CD1c-positive myeloid dendritic cell (primary cell): ENCODE data around the gene FAM180B.
"Not testable (repeated sequence)": the region's sequence is repeated elsewhere in the genome, so short reads cannot be mapped to it uniquely, and the experiment has no call there.

Experiments
- DNase-seq: peaks from one replicate; pipeline ENCODE4 v3.0.0-alpha.2; 2016; ENCODE audit errors: extremely low spot score

Gene FAM180B

DNA sequence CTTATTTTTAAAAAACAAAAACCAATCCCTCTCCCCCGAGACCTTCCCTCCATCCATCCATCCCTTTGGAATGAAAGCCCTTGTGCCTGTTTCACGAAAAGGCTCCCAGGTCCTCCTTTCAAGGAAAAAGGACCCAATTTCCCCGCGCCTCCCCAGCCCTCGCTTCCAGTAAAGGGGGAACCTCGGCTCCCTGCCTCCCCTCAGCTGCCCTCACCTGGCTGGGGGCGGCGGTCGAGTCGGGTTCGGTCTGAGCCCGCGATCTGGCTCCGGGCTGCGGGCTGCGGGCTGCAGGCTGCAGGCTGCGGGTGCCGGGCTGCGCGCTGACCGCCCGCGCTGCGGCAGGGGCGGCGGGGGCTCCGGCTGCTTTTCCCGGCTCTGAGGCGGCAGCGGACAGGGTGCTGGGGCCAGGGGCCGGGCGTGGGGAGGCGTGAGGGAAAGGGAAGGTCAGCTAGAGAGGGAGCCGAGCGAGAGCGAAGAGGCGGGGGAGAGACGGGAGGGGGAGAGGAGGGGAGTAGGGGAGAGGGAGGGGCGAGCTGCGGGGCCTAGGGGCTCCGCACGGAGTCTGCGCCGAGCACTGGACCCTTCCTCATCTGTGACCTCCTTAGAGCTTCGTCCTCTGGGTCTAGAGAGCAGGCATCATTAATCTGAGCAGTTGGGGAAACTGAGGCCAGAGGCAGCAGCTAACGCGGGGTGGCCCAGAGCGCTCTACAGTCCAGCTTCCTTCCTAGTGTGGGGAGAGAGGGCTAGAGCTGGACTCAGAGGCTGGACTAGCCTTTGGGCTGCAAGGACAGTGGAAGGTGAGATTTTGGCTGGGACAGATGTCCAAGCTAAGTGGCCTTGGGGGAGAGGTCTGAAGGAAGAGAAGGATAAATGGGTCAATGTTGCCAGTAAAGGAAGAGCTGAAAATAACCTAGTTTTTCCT lies 7.7 kb downstream of the FAM180B start, which contains the start of gene C1QTNF4:
TSS of gene C1QTNF4 (minus strand) at position 478 of the 922 bp plus-strand sequence. CDS start 3,601 bp downstream, outside the sequence.
- DNase-seq = no peak

DNA sequence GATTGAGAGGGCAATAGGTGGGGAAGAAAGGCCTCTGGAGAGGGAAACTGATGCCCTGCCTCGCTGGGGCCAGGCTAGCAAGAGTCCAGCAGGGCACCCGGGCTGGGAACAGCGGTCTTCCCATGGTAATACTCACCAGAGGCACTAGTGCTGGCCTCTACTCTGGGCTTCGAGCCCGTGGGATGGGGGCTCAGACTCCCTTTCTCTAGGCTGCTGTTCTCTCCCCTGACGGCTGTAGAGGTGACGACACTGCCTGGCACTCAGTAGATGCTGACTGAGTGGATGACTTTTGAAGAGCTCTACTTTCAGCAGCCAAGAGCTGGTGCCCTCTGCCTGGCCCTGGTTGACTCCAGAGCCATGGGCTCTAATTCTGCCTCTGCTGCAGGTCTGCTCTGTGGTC lies 8.6 kb downstream of the FAM180B start:
- no peak for DNase-seq

GRCh38 chr11:47595967-47596366 lies 9.5 kb downstream of the FAM180B start:
- no peak for DNase-seq

GRCh38 chr11:47599902-47600301 lies 13.4 kb downstream of the FAM180B start:
- DNase-seq = no peak

- DNase-seq = no peak
Measured at GRCh38 chr11:47603295-47603694, 16.8 kb downstream of the FAM180B start.

- DNase-seq = no peak
Measured at GRCh38 chr11:47605921-47606320, 19.4 kb downstream of the FAM180B start.

DNA sequence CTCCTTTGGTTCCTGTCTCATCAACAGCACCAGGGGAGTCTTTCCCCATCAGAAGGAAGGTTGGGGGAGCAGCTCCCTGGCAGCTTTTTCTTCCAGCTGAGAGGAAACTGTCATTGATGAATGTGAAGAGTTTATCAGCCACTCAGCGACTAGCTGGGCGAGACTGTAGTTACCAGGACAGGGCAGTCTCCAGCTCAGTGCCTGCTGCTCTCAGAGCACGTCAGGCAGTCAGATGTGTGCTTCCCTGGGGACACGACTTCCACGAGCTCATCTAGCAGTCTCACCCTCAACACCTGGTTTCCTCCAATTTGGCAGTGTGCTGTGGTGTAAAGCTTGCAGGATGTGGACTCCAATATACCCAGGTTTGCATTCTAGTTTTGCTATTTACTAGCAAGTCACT lies 20.3 kb downstream of the FAM180B start:
- no peak for DNase-seq

- no peak for DNase-seq
Measured at GRCh38 chr11:47607380-47607779, 20.9 kb downstream of the FAM180B start.

DNA sequence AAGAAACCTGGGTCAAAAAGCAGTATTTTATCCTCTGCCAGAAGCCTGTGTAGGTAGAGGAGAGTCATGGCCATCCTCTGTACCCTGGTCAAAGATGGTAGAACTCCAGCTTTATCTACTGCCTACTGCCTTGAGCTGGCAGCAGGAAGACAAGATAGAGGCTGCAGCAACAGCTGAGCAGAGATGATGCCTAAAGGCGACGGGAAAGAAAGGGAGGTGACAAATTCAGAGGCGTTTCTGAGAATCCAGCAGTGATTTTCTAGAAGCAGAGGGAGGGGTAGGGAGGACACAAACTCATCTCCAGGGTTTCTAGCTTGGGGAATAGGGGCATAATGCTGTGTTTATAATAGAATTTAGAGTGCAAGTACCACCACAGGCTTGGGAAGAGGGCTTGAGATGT lies 23.2 kb downstream of the FAM180B start:
- DNase-seq = no peak

DNA sequence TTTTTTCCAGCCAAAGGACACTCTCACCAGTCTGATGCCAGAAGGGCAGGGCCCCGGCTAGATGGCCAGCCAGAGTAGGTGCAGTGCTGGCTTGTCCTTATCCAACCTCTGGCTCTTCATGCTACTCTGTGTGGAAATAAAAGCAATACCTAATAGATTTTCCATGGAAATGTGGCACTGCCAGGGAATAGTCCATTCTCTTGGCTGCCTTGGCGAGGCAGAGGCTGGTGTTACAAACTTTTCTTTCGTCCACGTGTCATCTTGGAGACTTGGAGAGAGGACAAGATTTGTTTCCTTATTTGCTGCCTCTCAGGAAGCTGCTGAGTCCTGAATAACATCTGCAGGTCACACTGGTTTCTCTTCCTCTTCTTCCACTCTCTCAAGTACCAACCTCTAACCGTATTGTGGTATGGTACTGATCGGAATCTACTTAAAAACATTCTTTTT lies 24.9 kb downstream of the FAM180B start:
- DNase-seq = peak; percentile 61

DNA sequence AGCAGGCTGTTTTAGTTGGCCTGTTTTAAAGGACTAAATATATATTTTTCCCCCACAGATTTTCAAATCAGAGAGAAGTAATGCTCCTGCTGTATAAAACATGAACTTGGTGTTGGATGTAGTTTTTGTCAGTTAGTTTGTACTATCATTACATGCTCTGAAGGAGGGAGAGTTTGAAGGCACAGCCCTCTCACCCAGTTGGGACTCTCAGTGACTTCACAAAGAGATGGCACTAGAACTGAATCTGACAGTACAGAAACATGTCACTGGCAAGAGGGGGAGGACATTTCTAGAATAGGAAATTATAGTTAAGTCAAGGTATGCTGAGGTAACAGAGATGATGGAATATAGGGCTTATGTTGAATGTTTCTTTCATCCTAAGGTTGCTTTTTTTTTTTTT lies 28.8 kb downstream of the FAM180B start:
- no peak for DNase-seq

DNA sequence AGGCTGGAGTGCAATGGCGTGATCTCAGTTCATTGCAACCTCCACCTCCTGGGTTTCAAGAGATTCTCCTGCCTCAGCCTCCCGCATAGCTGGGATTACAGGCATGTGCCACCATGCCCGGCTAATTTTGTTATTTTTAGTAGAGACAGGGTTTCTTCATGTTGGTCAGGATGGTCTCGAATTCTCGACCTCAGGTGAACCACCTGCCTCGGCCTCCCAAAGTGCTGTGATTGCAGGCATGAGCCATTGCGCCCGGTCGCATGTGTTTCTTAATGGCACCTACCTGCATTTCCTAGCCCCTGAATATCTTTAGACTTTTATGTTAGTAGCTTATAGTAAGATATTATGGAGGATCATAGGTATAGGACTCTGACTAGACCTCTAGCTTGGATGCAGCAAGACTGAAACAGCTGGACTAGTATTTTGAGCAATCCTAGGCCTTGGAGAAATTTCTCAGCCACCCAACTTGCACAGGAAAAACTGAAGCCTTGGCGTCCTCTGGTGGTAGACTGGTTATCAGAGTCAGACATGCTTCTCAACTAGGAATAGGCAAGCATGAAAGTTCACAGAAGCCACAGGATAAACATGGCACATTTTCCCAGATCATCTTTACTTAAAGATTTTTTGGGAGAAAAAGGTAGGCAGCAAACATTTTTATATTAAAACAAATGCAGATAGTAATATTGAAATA lies 30.4 kb downstream of the FAM180B start:
- peak; percentile 57 for DNase-seq

DNA sequence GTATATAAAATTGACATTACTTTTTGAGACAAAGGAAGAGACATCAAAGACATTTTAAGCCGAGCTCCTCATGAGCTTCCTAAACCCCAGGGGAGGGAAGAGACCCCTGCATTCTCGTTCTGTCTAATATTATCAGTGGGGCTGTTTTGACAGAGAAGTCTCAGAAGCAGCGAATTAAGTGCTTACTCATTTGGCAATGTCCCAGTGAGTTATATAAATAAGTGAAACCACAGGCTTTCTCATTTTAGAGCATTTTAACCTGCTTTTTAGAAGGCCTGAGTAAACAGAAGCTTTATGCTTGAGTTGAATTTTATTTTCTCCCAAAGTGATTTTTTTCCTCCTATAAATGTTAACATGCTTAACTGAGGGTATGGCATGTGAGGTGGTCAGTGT lies 30.9 kb downstream of the FAM180B start:
- no peak for DNase-seq

DNA sequence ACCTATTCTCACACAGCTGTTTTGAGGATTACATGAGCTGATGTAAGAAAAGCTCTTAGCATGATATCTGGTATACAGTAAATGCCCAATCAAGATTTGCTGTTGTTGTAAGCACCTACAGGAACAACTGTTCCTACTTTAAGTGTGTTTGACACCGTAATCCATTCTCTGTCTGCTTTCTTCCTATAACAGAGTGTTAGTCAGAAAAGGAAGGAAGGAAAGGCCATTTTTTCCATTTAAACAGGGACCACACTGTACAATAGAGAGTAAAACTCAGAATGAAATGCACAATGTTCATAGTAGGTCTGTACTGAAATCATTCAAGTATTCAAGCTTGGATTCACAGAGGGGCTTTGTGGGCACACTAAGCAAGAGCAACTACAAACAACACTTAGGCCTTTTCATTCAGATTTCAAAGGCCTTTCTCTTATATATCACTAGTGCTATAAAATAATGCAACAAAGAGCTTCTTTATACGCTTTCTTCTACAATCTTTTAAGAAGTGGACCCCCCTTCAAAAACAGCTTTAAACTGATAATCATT lies 34.4 kb downstream of the FAM180B start:
- no peak for DNase-seq

DNA sequence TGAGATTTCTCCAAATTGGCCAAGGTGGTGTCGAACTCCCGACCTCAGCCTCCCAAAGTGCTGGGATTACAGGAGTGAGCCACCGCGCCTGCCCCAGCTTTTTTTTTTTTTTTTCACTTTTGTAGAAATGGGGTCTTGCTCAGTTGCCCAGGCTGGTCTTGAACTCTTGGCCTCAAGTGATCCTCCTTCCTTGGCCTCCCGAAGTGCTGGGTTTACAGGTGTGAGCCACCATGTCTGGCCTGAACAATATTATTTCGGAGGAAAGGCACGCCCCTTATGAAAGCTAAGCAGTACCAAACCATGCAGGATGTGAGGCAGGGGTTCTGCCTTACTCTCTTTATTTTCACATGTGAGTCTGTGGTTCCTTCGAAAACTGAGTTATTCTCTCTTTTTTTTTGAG lies 39.8 kb downstream of the FAM180B start:
- DNase-seq = no peak

DNA sequence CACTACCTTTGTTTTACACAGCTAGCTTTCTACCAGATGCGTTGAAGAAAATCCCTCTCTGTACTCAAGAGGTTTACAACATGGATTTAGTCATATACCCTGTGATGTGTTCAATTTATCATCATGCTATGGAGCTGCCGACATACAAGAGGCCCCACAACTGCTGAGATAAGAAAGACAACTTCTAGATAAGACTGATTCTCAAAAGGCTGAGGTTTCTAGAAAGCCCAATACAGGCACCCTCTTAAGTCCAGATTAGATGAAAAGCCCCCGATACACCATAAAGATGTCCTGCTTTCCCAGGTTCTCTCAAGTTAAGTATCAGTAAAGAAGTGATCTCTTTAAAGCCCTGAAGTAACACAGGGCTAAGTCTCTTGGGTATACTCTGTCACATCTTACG lies 41.5 kb downstream of the FAM180B start:
- no peak for DNase-seq

DNA sequence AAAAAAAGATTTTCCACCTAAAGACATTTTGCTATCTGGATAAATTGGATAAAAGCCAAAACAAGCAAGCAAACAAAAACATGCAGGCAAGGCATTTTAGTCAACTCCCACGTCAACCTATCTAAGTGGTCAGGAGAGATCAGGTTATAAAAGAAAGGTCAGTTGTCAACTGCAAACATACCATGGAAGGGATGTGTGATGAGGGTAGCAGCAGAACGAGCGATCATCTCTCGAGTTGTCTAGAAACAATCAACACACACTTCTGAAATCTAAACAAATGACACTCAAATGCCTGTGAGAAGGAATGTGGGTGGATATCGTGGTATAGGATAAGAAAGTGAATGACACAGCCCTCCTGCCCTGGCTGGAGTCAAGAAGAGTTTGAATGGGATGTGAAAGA lies 45.0 kb downstream of the FAM180B start:
- no peak for DNase-seq

- not testable (repeated sequence) for DNase-seq
Measured at GRCh38 chr11:47636331-47636730, 49.9 kb downstream of the FAM180B start.
